ENCODE data around the gene TMEM92. TPM values are rescaled to one million over a fixed set of nuclear protein-coding genes. Genes with fewer than 3 reads are reported as not detected.

TMEM92 gene
- total and polyA plus RNA-seq, 4 donors = 0.05 to 17.9 (median 4.0) TPM

GRCh38 chr17:50241431-50241830 lies 32.8 kb upstream of the TMEM92 start:
- Histone ChIP-seq H3K9me3 (ENCODE audit: control insufficient read depth in 4 of 4, low read length in 3 of 4) (no peaks in the 10 kb centered on the region), H3K27me3 (ENCODE audit: control insufficient read depth in 4 of 4, insufficient read depth in 4 of 4, low read length in 3 of 4) (peaks cover 0 to 2% (median 0%) of the 10 kb centered on the region in 4 donors), H3K9ac (ENCODE audit: low read depth in 1 of 2, low read length in 2 of 2) (no peak overlapping the region), H3K4me1 (ENCODE audit: control insufficient read depth in 4 of 4, insufficient read depth in 4 of 4, low read length in 3 of 4) (no peaks in the 10 kb centered on the region), H3K4me3 (ENCODE audit: low read depth in 1 of 3, low read length in 3 of 3) (no peak overlapping the region), H3K27ac (ENCODE audit: low read depth in 1 of 2, low read length in 2 of 2) (no peak overlapping the region), H3K36me3 (ENCODE audit: control insufficient read depth in 4 of 4, insufficient read depth in 3 of 4, low read depth in 1 of 4, low read length in 3 of 4) (no peaks in the 10 kb centered on the region)
- no peak for DNase-seq (ENCODE audit: low spot score)
- TF ChIP-seq JUND (IDR thresholded peaks at IDR 0.05) = no peak
- 72% methylated on average over 5 of the region's 5 CpGs for WGBS

GRCh38 chr17:50244771-50245170 lies 29.5 kb upstream of the TMEM92 start:
- Histone ChIP-seq H3K36me3 (ENCODE audit: control insufficient read depth in 4 of 4, insufficient read depth in 3 of 4, low read depth in 1 of 4, low read length in 3 of 4) (no peaks in the 10 kb centered on the region), H3K9me3 (ENCODE audit: control insufficient read depth in 4 of 4, low read length in 3 of 4) (peaks cover 0 to 6% (median 0%) of the 10 kb centered on the region in 4 donors), H3K27me3 (ENCODE audit: control insufficient read depth in 4 of 4, insufficient read depth in 4 of 4, low read length in 3 of 4) (peaks cover 0 to 2% (median 0%) of the 10 kb centered on the region in 4 donors), H3K4me3 (ENCODE audit: low read depth in 1 of 3, low read length in 3 of 3) (no peak overlapping the region), H3K9ac (ENCODE audit: low read depth in 1 of 2, low read length in 2 of 2) (no peak overlapping the region), H3K27ac (ENCODE audit: low read depth in 1 of 2, low read length in 2 of 2) (no peak overlapping the region), H3K4me1 (ENCODE audit: control insufficient read depth in 4 of 4, insufficient read depth in 4 of 4, low read length in 3 of 4) (no peaks in the 10 kb centered on the region)
- DNase-seq (ENCODE audit: low spot score) = no peak
- TF ChIP-seq ZBTB33 (IDR thresholded peaks at IDR 0.05) = no peak
- no peak for TF ChIP-seq HNF4G (IDR thresholded peaks at IDR 0.05)
- TF ChIP-seq EGR1 (IDR thresholded peaks at IDR 0.05; ENCODE audit: low read depth in 2 of 2) = no peak
- TF ChIP-seq REST (IDR thresholded peaks at IDR 0.05) = no peak
- TF ChIP-seq RAD21 (IDR thresholded peaks at IDR 0.05) = no peak
- TF ChIP-seq YY1 (IDR thresholded peaks at IDR 0.05) = no peak
- TF ChIP-seq FOXA1 (IDR thresholded peaks at IDR 0.05) = no peak
- no peak for TF ChIP-seq SP1 (IDR thresholded peaks at IDR 0.05)
- no peak for TF ChIP-seq TAF1 (conservative IDR thresholded peaks at IDR 0.05)
- no peak for TF ChIP-seq GABPA (IDR thresholded peaks at IDR 0.05 in 1 of 2, conservative IDR thresholded peaks at IDR 0.05 in 1 of 2)
- TF ChIP-seq MAX (IDR thresholded peaks at IDR 0.05) = no peak
- no peak for TF ChIP-seq CTCF (IDR thresholded peaks at IDR 0.05; ENCODE audit: low read depth, low read length, missing input control)
- TF ChIP-seq FOXA2 (IDR thresholded peaks at IDR 0.05) = no peak
- no peak for TF ChIP-seq JUND (IDR thresholded peaks at IDR 0.05)
- TF ChIP-seq ATF3 (IDR thresholded peaks at IDR 0.05) = no peak
- no peak for TF ChIP-seq NR2F2 (IDR thresholded peaks at IDR 0.05)
- no peak for TF ChIP-seq RXRA (IDR thresholded peaks at IDR 0.05)
- 85% methylated on average over 6 of the region's 6 CpGs for WGBS

All from liver (tissue), 9 donors.